Activated T-helper 1 cell treated with anti-CD3 and anti-CD28 coated beads, Interleukin-12 subunit alpha, Interleukin-12 subunit beta, Interleukin-2, Interleukin-4 antibody, amounts not matched to agents 30 ng/mL and 10 ng/mL and 1 ng/mL, durations not matched to agents 14 hours and 24 hours and 36 hours (primary cell): ENCODE results near the gene COMMD2. TPM values are rescaled to one million over a fixed set of nuclear protein-coding genes. Genes with fewer than 3 reads are reported as not detected.
A peak's percentile ranks its signal among the peaks of the same experiment; 100 is the strongest.

ENCODE experiments used
- DNase-seq: peaks from one replicate; pipeline ENCODE4 v3.0.0; 2021; ENCODE audit warnings: low spot score
- H3K27ac Mint-ChIP-seq: one replicate; pipeline ENCODE4 v1.8.0; 2021; ENCODE audit warnings: mild to moderate bottlenecking, mixed read lengths
- H3K27me3 Mint-ChIP-seq: one replicate; pipeline ENCODE4 v1.8.0; 2022; ENCODE audit warnings: mild to moderate bottlenecking, moderate library complexity, mixed read lengths; ENCODE audit not compliant: insufficient read depth
- H3K36me3 Mint-ChIP-seq: one replicate; pipeline ENCODE4 v1.8.0; 2021; ENCODE audit warnings: low read depth, mixed read lengths
- H3K4me1 Mint-ChIP-seq: one replicate; pipeline ENCODE4 v1.8.0; 2021; ENCODE audit warnings: low read depth, mixed read lengths
- H3K4me3 Mint-ChIP-seq: one replicate; pipeline ENCODE4 v1.8.0; 2021; ENCODE audit warnings: mild to moderate bottlenecking, moderate library complexity, mixed read lengths
- H3K9me3 Mint-ChIP-seq: one replicate; pipeline ENCODE4 v1.8.0; 2021; ENCODE audit warnings: mixed read lengths
- intact Hi-C: fragments of 100-400 bp; cut with micrococcal nuclease; formaldehyde crosslinking; loops from one replicate; pipeline ENCODE4 v1.15.1; 2024
- total RNA-seq: library from RNA; stranded (reverse); gene quantifications from 2 replicates; pipeline ENCODE4 v1.2.3, GENCODE V29; 2022

The COMMD2 gene
- total RNA-seq: 44.2 and 44.8 TPM in 2 replicates

DNA sequence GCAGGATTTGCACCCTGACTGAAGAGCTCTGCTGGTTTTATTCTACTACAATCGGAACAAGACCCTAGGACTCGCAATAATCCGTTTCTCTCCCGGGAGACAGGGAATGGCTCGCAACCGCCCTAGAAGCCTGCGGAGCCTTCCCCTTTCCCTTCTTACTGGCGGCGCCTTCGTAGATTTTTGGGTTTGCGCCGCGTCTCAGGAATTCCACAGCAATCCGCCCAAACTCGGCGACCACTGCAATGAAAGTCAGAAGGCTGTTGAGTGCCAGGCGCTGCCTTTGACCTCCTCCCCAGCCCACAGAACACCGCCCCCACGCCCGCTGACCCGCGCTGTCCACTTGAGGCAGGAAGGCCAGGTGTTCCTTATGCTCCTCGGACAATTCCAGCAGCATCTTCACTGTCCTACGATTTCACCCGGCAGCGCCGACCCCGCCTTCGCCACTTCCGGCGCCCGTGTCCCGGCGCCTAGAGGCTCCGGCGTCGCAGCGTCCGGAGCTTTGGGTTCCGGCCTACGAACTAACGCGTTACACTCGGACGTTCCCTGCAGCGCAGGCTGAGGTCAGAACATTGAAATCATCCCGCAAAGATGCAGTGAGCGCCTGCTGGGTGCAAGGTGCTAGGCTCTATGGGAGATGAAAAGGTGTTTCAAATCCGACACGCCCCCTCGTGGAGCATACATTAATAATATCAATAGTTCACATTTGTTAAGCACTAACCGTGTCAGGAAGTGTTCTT is at the start of gene COMMD2:
COMMD2 (minus strand) TSS at position 439 of the 737 bp plus-strand sequence; CDS start at position 394, 45 bp downstream.
- Mint-ChIP-seq H3K27ac (peak within 1 kb of the TSS; percentile 59), H3K4me1 (peaks cover 14% of the 10 kb centered on the region), H3K36me3 (peaks cover 14% of the 10 kb centered on the region), H3K27me3 (peaks cover 4% of the 10 kb centered on the region), H3K4me3 (peak within 1 kb of the TSS; percentile 95), H3K9me3 (no peaks in the 10 kb centered on the region)
- intact Hi-C loops: loop anchor here (1.0 to 10.0 kb wide), 7 partner anchors 49 to 795 kb away; partner anchors contain the start of genes EIF2A, GYG1, RNF13 and SERP1
- peak; percentile 65 for DNase-seq

DNA sequence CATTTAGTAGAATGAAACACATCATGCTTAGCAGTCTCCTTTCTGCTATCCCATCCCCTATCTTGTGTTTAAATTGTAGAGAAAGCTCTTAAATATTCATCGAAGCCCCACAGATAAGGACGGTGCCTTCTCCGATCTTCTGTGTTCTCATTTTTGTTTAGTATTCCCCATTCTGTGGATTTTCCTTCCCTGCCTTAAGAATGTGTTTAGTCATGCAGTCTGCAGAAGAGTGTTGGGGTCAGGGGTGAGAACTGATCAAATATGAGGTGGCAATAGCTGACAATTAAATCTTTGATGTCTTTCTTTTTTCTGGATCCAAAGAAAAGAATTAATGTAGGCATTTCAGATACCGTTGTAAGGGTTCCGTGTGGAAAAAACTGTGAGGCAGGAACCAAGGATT is 49.4 kb upstream of the COMMD2 start:
- DNase-seq: no peak
- intact Hi-C loops: no loop called here
- H3K4me1 Mint-ChIP-seq: no peaks in the 10 kb centered on the region
- no peak overlapping the region for H3K4me3 Mint-ChIP-seq
- H3K36me3 Mint-ChIP-seq: no peaks in the 10 kb centered on the region
- H3K9me3 Mint-ChIP-seq: no peaks in the 10 kb centered on the region
- H3K27me3 Mint-ChIP-seq: peaks cover 23% of the 10 kb centered on the region
- no peak overlapping the region for H3K27ac Mint-ChIP-seq

DNA sequence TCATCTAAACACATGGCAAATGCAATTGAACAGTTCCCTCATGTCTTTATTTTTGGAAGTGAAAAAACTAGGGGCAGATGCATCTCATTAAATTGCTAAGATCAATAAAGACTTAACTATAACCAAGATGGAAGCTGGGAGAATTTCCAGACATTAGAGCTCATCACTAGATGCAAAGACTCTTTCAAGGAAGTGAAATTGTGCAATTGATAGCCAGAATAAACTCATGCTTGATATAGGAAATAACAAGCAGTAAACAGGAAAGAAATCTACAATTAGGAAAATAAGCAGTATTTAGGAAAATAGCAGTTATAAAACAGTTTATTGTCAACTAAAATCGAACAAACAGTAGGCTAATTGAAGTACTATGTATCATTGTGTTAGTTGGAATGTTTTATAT is 48.9 kb upstream of the COMMD2 start:
- no peak overlapping the region for H3K27ac Mint-ChIP-seq
- no peak for DNase-seq
- no peaks in the 10 kb centered on the region for H3K36me3 Mint-ChIP-seq
- H3K27me3 Mint-ChIP-seq: peaks cover 19% of the 10 kb centered on the region
- intact Hi-C loops: no loop called here
- no peaks in the 10 kb centered on the region for H3K4me1 Mint-ChIP-seq
- H3K4me3 Mint-ChIP-seq: no peak overlapping the region
- H3K9me3 Mint-ChIP-seq: no peaks in the 10 kb centered on the region

DNA sequence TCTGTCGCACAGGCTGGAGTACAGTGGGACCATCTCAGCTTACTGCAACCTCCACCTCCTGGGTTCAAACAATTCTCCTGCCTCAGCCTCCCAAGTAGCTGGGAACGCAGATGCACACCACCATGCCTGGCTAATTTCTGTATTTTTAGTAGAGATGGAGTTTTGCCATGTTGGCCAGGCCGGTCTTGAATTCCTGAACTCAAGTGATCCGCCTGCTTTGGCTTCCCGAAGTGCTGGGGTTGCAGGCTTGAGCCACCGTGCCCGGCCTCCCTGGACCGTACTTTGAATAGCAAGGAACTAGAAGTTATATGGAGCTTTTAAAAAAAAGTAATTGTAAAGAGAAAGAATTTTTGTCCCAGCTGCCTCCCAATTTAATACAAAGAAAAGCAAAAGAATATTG is 48.4 kb upstream of the COMMD2 start:
- DNase-seq: no peak
- intact Hi-C loops: no loop called here
- H3K27me3 Mint-ChIP-seq: peaks cover 17% of the 10 kb centered on the region
- H3K27ac Mint-ChIP-seq: no peak overlapping the region
- no peaks in the 10 kb centered on the region for H3K4me1 Mint-ChIP-seq
- no peak overlapping the region for H3K4me3 Mint-ChIP-seq
- H3K36me3 Mint-ChIP-seq: no peaks in the 10 kb centered on the region
- no peaks in the 10 kb centered on the region for H3K9me3 Mint-ChIP-seq

DNA sequence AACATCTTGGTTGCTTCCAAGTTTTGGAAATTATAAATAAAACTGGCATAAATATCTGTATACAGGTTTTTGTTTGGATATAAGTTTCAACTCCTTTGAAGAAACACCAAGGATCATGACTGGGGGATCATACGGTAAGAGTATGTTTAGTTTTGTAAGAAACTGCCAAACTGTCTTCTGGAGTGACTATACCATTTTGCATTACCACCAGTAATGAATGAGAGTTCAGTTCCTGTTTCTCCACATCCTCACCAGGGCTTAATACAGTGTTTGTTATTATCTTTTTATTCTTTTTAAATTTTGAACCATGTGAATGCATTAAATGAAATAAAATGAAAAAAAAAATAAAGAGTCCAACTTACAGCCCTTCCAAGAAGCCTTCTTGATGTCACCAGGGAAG is 43.7 kb upstream of the COMMD2 start:
- Mint-ChIP-seq H3K4me3 (no peak overlapping the region), H3K27ac (no peak overlapping the region), H3K9me3 (no peaks in the 10 kb centered on the region), H3K36me3 (no peaks in the 10 kb centered on the region), H3K4me1 (no peaks in the 10 kb centered on the region), H3K27me3 (peaks cover 12% of the 10 kb centered on the region)
- no peak for DNase-seq
- intact Hi-C loops: no loop called here

DNA sequence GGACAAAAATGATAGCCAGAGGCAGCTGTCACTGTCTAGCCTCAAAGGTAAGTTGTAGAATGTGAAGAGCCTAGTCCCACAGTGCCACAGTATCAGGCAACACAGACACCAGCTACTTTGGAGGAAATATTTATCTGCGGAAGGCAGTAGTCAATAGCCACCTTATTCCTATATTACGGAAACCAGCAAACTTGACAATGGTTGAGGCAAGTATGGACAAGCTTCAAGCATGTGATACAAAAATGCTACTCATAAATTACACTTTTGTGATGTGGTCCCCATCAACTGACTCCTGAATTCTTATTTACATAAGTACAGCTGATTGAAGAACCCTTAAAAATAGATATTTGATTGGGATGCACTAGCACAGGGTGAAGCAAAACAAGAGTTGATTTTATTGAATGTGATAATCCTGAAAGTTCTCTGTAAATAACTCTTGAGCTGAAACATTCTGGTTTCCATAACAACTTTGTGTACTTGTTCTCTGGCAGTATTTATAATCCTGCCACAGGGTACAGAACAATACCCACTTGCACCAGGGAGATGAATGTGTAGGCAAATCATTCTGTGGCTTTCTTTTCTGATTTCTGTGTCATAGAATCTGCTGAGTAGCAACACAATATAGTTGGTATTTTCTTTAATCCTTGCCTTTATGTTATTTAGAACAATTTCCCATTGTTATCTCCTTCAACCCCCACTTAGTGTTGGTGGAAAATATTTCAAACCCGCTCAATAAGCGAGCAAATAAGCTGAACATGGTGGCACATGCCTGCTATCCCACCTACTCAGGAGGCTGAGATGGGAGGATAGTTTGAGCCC is 40.4 kb upstream of the COMMD2 start, which contains the start of gene ANKUB1:
ANKUB1 (minus strand) TSS at position 103 of the 819 bp plus-strand sequence. CDS start 188 bp downstream, outside the sequence.
- Mint-ChIP-seq H3K27ac (no peak within 1 kb of the TSS), H3K4me3 (no peak within 1 kb of the TSS), H3K27me3 (peaks cover 16% of the 10 kb centered on the region), H3K4me1 (no peaks in the 10 kb centered on the region), H3K9me3 (no peaks in the 10 kb centered on the region), H3K36me3 (no peaks in the 10 kb centered on the region)
- intact Hi-C loops: no loop called here
- DNase-seq: no peak

DNA sequence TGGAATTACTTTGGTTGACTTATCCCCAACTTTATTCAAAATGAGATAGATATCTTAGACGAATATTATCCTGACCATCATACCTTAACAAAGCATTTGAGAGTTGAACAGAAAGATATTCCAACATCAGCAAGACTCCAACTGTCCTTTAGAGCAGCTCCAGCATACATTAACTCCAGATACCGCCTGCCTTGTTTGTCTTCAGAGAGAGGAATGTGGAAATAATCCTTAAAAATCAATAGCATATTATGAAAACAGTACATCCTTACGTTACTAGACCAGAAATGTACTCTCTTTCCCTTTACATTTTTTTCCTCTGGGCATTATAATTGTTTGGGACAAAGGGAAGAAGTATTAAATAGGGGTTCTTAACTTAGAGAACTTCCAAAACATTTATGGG is 38.4 kb upstream of the COMMD2 start:
- no peaks in the 10 kb centered on the region for H3K36me3 Mint-ChIP-seq
- peaks cover 21% of the 10 kb centered on the region for H3K27me3 Mint-ChIP-seq
- intact Hi-C loops: no loop called here
- H3K4me3 Mint-ChIP-seq: no peak overlapping the region
- no peak overlapping the region for H3K27ac Mint-ChIP-seq
- no peak for DNase-seq
- no peaks in the 10 kb centered on the region for H3K4me1 Mint-ChIP-seq
- no peaks in the 10 kb centered on the region for H3K9me3 Mint-ChIP-seq

DNA sequence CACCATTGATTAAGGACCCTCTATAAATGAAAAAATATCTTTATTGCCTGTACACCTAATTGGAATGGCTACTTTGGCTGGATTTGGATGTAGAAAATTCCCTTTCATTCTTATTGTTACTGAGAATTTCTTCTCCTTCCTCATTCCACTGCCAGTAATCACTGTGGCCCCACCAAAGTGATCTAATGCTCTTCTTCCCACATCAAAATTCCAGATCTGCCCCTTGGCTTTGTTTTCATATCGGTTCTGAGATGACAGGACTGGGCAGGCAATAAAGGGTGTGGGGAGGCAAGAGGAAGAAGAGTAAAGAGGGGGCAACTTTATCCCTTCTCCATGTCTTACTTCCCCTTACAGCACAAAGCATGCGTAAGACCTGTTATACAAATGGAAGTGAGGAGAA is 38.0 kb upstream of the COMMD2 start:
- H3K4me3 Mint-ChIP-seq: no peak overlapping the region
- intact Hi-C loops: no loop called here
- no peaks in the 10 kb centered on the region for H3K36me3 Mint-ChIP-seq
- peaks cover 21% of the 10 kb centered on the region for H3K27me3 Mint-ChIP-seq
- H3K4me1 Mint-ChIP-seq: no peaks in the 10 kb centered on the region
- H3K9me3 Mint-ChIP-seq: no peaks in the 10 kb centered on the region
- DNase-seq: no peak
- no peak overlapping the region for H3K27ac Mint-ChIP-seq

DNA sequence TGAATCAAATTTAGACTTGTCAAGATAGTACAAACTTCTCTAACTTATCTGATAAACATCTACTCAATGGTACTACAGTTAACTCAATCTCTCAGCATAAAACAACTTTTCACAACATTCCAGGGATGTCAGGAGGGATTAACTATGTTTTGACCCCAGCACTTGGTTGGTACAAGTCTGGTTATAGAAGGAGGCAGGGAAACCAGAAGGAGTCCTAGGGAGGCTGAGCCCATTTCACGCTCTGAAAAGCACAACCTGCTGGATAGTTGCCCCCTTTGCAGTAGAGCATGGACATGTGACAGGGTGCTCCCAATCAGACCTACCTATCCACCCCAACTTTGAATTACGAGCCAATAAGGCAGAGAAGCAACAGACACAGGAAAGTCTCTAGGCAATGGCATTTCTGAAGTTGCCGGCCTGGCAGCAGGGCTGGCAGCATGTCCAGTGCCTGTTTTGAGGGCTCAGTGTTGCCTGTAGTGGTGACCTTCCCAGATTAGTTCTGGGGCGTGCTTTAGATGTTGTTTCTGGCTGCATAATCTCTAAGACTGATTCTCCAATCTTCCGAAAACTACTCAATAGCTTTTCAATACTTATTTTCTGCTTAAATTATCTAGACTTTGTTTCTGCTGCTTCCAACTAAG is 31.9 kb upstream of the COMMD2 start:
- DNase-seq: no peak
- no peaks in the 10 kb centered on the region for H3K36me3 Mint-ChIP-seq
- H3K27ac Mint-ChIP-seq: no peak overlapping the region
- H3K4me3 Mint-ChIP-seq: no peak overlapping the region
- H3K4me1 Mint-ChIP-seq: no peaks in the 10 kb centered on the region
- peaks cover 17% of the 10 kb centered on the region for H3K27me3 Mint-ChIP-seq
- intact Hi-C loops: no loop called here
- H3K9me3 Mint-ChIP-seq: no peaks in the 10 kb centered on the region

DNA sequence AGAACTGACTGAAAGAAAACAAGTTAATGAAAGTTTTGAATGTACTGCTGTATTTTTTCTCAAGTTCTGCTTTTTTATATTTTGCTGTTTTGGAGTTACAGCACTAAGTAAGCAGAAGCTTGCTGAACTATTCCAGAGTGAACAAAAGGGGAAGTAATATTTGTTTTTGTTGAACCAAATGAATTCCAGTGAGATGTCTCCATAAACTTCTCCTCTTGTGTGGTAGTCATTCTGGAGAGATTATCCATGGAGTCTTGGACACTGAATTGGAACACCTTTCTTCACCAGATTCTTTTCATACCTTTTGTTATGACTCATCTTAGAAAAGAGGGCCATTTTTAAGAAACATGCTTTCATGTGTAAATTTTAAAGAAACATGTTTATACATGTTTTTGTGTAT is 31.3 kb upstream of the COMMD2 start:
- no peak overlapping the region for H3K4me3 Mint-ChIP-seq
- no peaks in the 10 kb centered on the region for H3K4me1 Mint-ChIP-seq
- H3K27me3 Mint-ChIP-seq: peaks cover 16% of the 10 kb centered on the region
- no peak overlapping the region for H3K27ac Mint-ChIP-seq
- no peaks in the 10 kb centered on the region for H3K36me3 Mint-ChIP-seq
- intact Hi-C loops: no loop called here
- H3K9me3 Mint-ChIP-seq: no peaks in the 10 kb centered on the region
- no peak for DNase-seq

DNA sequence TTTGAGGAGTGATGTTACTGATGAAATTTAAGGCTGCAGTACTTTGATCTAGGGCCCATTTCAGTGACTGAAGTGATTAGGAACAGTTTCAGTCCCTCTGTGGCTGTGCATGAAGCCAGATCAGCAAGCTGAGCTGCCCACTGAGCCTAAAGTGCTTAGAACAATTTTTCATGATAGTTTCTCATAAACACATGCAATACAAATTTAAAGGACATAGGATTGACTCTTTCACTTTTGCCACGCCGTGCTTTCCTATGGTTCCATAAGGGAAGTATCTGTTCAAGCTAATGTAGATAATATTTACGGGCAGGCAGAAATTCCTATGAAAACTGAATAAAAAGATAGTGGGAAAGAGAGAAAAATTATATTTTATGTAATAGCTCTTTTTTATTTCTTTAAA is 29.5 kb upstream of the COMMD2 start:
- Mint-ChIP-seq H3K36me3 (no peaks in the 10 kb centered on the region), H3K27me3 (peaks cover 2% of the 10 kb centered on the region), H3K27ac (no peak overlapping the region), H3K4me1 (no peaks in the 10 kb centered on the region), H3K4me3 (no peak overlapping the region), H3K9me3 (no peaks in the 10 kb centered on the region)
- DNase-seq: no peak
- intact Hi-C loops: no loop called here

DNA sequence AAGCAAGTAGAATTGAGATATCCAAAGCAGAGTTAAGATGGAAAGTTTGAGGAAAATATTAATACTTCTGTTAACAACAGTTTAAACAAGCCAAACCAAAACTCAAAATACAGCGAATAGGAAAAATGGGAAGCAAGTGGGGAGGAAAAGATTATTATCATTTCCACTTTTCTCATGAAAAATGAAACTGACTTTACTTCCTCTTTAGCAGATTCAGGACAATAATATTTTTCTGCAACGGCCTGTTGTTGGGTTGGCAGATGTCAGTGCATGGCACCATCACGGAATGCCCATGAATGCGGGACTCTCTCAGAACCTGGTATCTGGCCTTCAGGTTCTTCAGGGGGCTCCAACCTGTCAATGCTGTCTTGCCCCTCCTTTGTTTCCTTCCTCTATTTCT is 28.9 kb upstream of the COMMD2 start:
- intact Hi-C loops: no loop called here
- Mint-ChIP-seq H3K4me3 (no peak overlapping the region), H3K36me3 (no peaks in the 10 kb centered on the region), H3K4me1 (no peaks in the 10 kb centered on the region), H3K27ac (no peak overlapping the region), H3K27me3 (peaks cover 2% of the 10 kb centered on the region), H3K9me3 (no peaks in the 10 kb centered on the region)
- DNase-seq: no peak
